ENCODE measurements around the gene SHE.
"Not testable (repeated sequence)": the region's sequence is repeated elsewhere in the genome, so short reads cannot be mapped to it uniquely, and the experiment has no call there.

Gene SHE

GRCh38 chr1:154495496-154496273 is 6.5 kb downstream of the SHE start:
- 93 to 100% methylated on average over 2 to 3 of the region's 8 CpGs for WGBS, 2 experiments (ENCODE audit: insufficient coverage in 2 of 2)
- H3K27ac ChIP-seq (ENCODE audit: low read depth, low read length, severe bottlenecking): no peak overlapping the region
- H3K4me1 ChIP-seq (ENCODE audit: control insufficient read depth, insufficient read depth, low read length, poor library complexity, severe bottlenecking): peaks cover 19% of the 10 kb centered on the region
- H3K36me3 ChIP-seq (ENCODE audit: control insufficient read depth, insufficient read depth, low read length): no peaks in the 10 kb centered on the region
- H3K4me3 ChIP-seq (ENCODE audit: extremely low read depth, insufficient read depth, low read length, poor library complexity, severe bottlenecking): no peak overlapping the region
- no peaks in the 10 kb centered on the region for H3K9me3 ChIP-seq (ENCODE audit: control insufficient read depth, low read length)

DNA sequence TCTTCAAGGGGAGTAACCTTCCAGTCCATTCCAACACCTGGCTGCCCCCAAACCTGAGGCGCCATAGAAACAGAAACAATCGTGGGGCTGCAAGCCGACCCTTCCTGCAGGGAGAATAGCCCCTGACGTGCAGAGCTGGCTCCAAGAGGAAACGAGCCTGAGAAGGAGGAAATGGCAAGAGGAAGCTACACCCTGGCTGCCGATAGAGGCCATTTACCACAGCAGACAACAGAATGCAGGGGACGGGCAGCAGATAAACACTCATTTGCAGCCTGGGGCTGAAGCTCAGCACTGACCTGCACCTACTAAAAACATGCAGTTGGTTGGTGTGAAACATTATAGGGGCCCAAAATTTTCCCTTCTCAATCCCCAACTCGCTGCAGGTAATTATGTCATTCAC is 8.9 kb downstream of the SHE start:
- 5 to 15% methylated on average over 4 to 7 of the region's 8 CpGs for WGBS, 2 experiments (ENCODE audit: insufficient coverage in 2 of 2)
- Histone ChIP-seq H3K27ac (ENCODE audit: low read depth, low read length, severe bottlenecking) (no peak overlapping the region), H3K9me3 (ENCODE audit: control insufficient read depth, low read length) (no peaks in the 10 kb centered on the region), H3K4me3 (ENCODE audit: extremely low read depth, insufficient read depth, low read length, poor library complexity, severe bottlenecking) (no peak overlapping the region), H3K4me1 (ENCODE audit: control insufficient read depth, insufficient read depth, low read length, poor library complexity, severe bottlenecking) (peaks cover 19% of the 10 kb centered on the region), H3K36me3 (ENCODE audit: control insufficient read depth, insufficient read depth, low read length) (no peaks in the 10 kb centered on the region)

GRCh38 chr1:154492115-154492514 is 10.1 kb downstream of the SHE start:
- no peak overlapping the region for H3K27ac ChIP-seq (ENCODE audit: low read depth, low read length, severe bottlenecking)
- no peak overlapping the region for H3K4me3 ChIP-seq (ENCODE audit: extremely low read depth, insufficient read depth, low read length, poor library complexity, severe bottlenecking)
- H3K36me3 ChIP-seq (ENCODE audit: control insufficient read depth, insufficient read depth, low read length): no peaks in the 10 kb centered on the region
- H3K9me3 ChIP-seq (ENCODE audit: control insufficient read depth, low read length): no peaks in the 10 kb centered on the region
- peaks cover 14% of the 10 kb centered on the region for H3K4me1 ChIP-seq (ENCODE audit: control insufficient read depth, insufficient read depth, low read length, poor library complexity, severe bottlenecking)
- WGBS, 2 experiments (ENCODE audit: insufficient coverage in 2 of 2): 83 to 100% methylated on average over 1 of the region's 4 CpGs

GRCh38 chr1:154490317-154490716 is 11.9 kb downstream of the SHE start:
- no peak overlapping the region for H3K4me3 ChIP-seq (ENCODE audit: extremely low read depth, insufficient read depth, low read length, poor library complexity, severe bottlenecking)
- no peaks in the 10 kb centered on the region for H3K9me3 ChIP-seq (ENCODE audit: control insufficient read depth, low read length)
- H3K4me1 ChIP-seq (ENCODE audit: control insufficient read depth, insufficient read depth, low read length, poor library complexity, severe bottlenecking): peaks cover 7% of the 10 kb centered on the region
- no peak overlapping the region for H3K27ac ChIP-seq (ENCODE audit: low read depth, low read length, severe bottlenecking)
- H3K36me3 ChIP-seq (ENCODE audit: control insufficient read depth, insufficient read depth, low read length): no peaks in the 10 kb centered on the region
- 80 to 85% methylated on average over 1 of the region's 1 CpG for WGBS, 2 experiments (ENCODE audit: insufficient coverage in 2 of 2)

GRCh38 chr1:154489695-154490274 is 12.4 kb downstream of the SHE start:
- 90 to 93% methylated on average over 3 to 4 of the region's 5 CpGs for WGBS, 2 experiments (ENCODE audit: insufficient coverage in 2 of 2)
- H3K27ac ChIP-seq (ENCODE audit: low read depth, low read length, severe bottlenecking): no peak overlapping the region

DNA sequence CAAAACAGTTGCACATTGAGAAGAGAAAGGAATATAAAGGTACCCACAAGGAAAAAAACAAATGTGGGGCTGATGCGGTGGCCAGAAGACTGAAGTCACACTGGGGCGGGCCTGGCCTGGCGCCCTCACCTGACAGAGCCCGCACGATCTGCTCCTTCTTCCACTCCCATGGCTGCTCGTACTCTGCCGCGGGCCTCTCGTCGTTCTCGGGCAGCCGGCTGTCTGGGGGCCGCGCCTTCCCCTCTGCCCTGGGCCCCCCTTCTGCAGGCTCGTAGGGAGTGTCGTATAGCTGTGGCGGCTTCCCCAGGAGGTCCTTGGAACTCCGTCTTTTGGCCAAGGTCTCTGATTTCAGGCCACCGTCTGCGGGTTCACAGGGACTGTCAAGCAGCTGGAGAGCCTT is 13.3 kb downstream of the SHE start:
- Histone ChIP-seq H3K36me3 (ENCODE audit: control insufficient read depth, insufficient read depth, low read length) (no peaks in the 10 kb centered on the region), H3K9me3 (ENCODE audit: control insufficient read depth, low read length) (no peaks in the 10 kb centered on the region), H3K4me1 (ENCODE audit: control insufficient read depth, insufficient read depth, low read length, poor library complexity, severe bottlenecking) (peaks cover 9% of the 10 kb centered on the region), H3K27ac (ENCODE audit: low read depth, low read length, severe bottlenecking) (no peak overlapping the region), H3K4me3 (ENCODE audit: extremely low read depth, insufficient read depth, low read length, poor library complexity, severe bottlenecking) (no peak overlapping the region)
- WGBS, 2 experiments (ENCODE audit: insufficient coverage in 2 of 2): 85 to 90% methylated on average over 18 to 20 of the region's 20 CpGs

More at GRCh38 chr1:154489695-154490274, 12.4 kb downstream of the SHE start:
- Histone ChIP-seq H3K36me3 (ENCODE audit: control insufficient read depth, insufficient read depth, low read length) (no peaks in the 10 kb centered on the region), H3K9me3 (ENCODE audit: control insufficient read depth, low read length) (no peaks in the 10 kb centered on the region), H3K4me1 (ENCODE audit: control insufficient read depth, insufficient read depth, low read length, poor library complexity, severe bottlenecking) (peaks cover 9% of the 10 kb centered on the region), H3K4me3 (ENCODE audit: extremely low read depth, insufficient read depth, low read length, poor library complexity, severe bottlenecking) (no peak overlapping the region)

DNA sequence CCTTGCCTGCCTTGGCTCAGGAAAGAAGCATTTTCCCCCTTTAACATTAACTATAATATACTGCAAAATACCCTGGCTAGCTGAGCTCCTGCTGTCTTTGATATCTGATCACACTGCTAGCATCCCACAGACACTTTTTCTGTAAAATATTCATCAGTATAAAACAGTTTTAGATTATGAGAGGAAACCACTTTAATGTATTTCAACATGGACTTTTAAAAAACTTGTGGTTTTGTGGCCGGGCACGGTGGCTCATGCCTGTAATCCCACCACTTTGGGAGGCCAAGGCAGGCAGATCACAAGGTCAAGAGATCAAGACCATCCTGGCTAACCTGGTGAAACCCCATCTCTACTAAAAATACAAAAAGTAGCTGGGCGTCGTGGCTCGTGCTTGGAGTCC is 15.5 kb downstream of the SHE start:
- H3K9me3 ChIP-seq (ENCODE audit: control insufficient read depth, low read length); H3K4me3 ChIP-seq (ENCODE audit: extremely low read depth, insufficient read depth, low read length, poor library complexity, severe bottlenecking); H3K4me1 ChIP-seq (ENCODE audit: control insufficient read depth, insufficient read depth, low read length, poor library complexity, severe bottlenecking); H3K27ac ChIP-seq (ENCODE audit: low read depth, low read length, severe bottlenecking); H3K36me3 ChIP-seq (ENCODE audit: control insufficient read depth, insufficient read depth, low read length): not testable (repeated sequence)
- 96 to 100% methylated on average over 2 to 4 of the region's 5 CpGs for WGBS, 2 experiments (ENCODE audit: insufficient coverage in 2 of 2)

DNA sequence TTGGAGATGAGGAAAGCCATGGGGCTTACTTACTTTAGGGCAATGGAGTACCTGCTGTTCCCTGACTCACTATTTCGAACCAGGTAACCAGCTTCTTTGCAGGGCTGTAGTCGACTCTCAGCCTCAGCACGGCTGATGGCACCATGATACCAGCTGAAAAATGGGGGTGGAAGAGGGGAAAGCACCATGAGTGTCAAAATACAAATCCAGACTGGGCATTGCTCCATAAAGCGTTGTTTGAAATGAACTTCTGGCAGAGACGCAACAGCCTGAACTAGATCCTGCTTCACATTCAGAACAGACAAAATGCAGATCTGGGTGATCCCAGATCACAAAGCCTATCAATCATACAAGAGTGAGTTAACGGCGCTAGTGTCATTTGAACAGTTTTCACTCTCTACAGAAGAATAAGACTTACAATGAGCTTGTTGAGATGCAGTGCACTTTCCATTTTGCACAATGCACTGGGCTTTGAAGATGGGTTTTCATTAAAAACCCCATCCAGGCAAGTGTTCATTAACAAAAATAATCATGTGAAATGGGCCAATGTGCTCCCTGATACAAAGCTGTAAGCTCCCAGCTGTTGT is 16.2 kb downstream of the SHE start:
- Histone ChIP-seq H3K4me1 (ENCODE audit: control insufficient read depth, insufficient read depth, low read length, poor library complexity, severe bottlenecking) (peaks cover 3% of the 10 kb centered on the region), H3K9me3 (ENCODE audit: control insufficient read depth, low read length) (no peaks in the 10 kb centered on the region), H3K4me3 (ENCODE audit: extremely low read depth, insufficient read depth, low read length, poor library complexity, severe bottlenecking) (no peak overlapping the region), H3K36me3 (ENCODE audit: control insufficient read depth, insufficient read depth, low read length) (no peaks in the 10 kb centered on the region), H3K27ac (ENCODE audit: low read depth, low read length, severe bottlenecking) (peak overlapping the region; percentile 17)
- 91 to 96% methylated on average over 4 to 7 of the region's 7 CpGs for WGBS, 2 experiments (ENCODE audit: insufficient coverage in 2 of 2)

DNA sequence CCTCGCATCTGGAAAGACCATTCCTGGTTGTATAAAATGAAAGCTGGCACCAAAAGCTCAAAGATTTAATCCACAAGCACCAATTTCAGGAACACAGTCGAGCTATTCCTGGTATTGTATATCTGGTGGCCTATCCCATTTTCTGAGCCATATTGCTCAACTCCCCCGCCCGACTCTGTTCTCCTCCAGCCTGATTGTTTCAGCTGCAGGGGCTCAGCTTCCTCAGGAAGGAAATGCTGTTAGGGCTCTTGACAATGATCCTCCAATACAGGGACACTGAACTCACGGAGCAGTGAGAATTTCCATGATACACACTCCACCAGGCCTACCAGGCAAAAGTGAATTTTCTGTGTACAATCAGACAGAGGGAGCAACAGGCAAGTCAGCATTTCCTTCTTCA is 17.1 kb downstream of the SHE start:
- no peaks in the 10 kb centered on the region for H3K9me3 ChIP-seq (ENCODE audit: control insufficient read depth, low read length)
- 74 to 84% methylated on average over 3 of the region's 5 CpGs for WGBS, 2 experiments (ENCODE audit: insufficient coverage in 2 of 2)

GRCh38 chr1:154483941-154484803 is 18.0 kb downstream of the SHE start:
- Histone ChIP-seq H3K9me3 (ENCODE audit: control insufficient read depth, low read length) (no peaks in the 10 kb centered on the region), H3K4me1 (ENCODE audit: control insufficient read depth, insufficient read depth, low read length, poor library complexity, severe bottlenecking) (peaks cover 5% of the 10 kb centered on the region), H3K36me3 (ENCODE audit: control insufficient read depth, insufficient read depth, low read length) (no peaks in the 10 kb centered on the region), H3K4me3 (ENCODE audit: extremely low read depth, insufficient read depth, low read length, poor library complexity, severe bottlenecking) (no peak overlapping the region), H3K27ac (ENCODE audit: low read depth, low read length, severe bottlenecking) (no peak overlapping the region)
- 80 to 96% methylated on average over 8 to 11 of the region's 14 CpGs for WGBS, 2 experiments (ENCODE audit: insufficient coverage in 2 of 2)

More for the DNA sequence above, 17.1 kb downstream of the SHE start:
- peaks cover 5% of the 10 kb centered on the region for H3K4me1 ChIP-seq (ENCODE audit: control insufficient read depth, insufficient read depth, low read length, poor library complexity, severe bottlenecking)
- no peak overlapping the region for H3K4me3 ChIP-seq (ENCODE audit: extremely low read depth, insufficient read depth, low read length, poor library complexity, severe bottlenecking)
- H3K36me3 ChIP-seq (ENCODE audit: control insufficient read depth, insufficient read depth, low read length): no peaks in the 10 kb centered on the region
- H3K27ac ChIP-seq (ENCODE audit: low read depth, low read length, severe bottlenecking): peak overlapping the region; percentile 26

Data from mesodermal cell (in vitro differentiated cells).